H1 (cell line): Measurements from ENCODE around the gene AMOTL2.

ENCODE experiments used
- CEBPB ChIP-seq: IDR thresholded peaks from 2 replicates; pipeline ENCODE4 v1.6.1; 2012; ENCODE audit warnings: low read depth, low read length
- EZH2 ChIP-seq: fragments of 200-600 bp; sonication (generic); IDR thresholded peaks from 2 replicates; pipeline ENCODE4 v1.7.1; 2012; ENCODE audit warnings: low read depth, mild to moderate bottlenecking, moderate library complexity, low read length, inconsistent platforms; ENCODE audit not compliant: severe bottlenecking
- GABPA ChIP-seq: IDR thresholded peaks from 2 replicates; pipeline ENCODE4 v1.6.1; 2011; ENCODE audit warnings: mild to moderate bottlenecking, low read length, moderate library complexity, borderline replicate concordance; ENCODE audit not compliant: insufficient read depth
- POLR2A ChIP-seq, 2 experiments: IDR thresholded peaks; 1 replicate in 1 of 2; 2 replicates in 1 of 2; pipeline ENCODE4 v1.6.1; 2011; ENCODE audit warnings: low read depth in 2 of 2, low read length in 2 of 2, mild to moderate bottlenecking in 2 of 2; ENCODE audit errors: control extremely low read depth in 1 of 2
- POLR2AphosphoS5 ChIP-seq: IDR thresholded peaks from 2 replicates; pipeline ENCODE4 v1.6.1; 2011; ENCODE audit warnings: low read depth, low read length
- TBP ChIP-seq: IDR thresholded peaks from 2 replicates; pipeline ENCODE4 v1.6.1; 2011; ENCODE audit warnings: low read depth, low read length, improper control_type of control experiment
- TF ChIP-seq, protein P1 (sequence below), 3 experiments: IDR thresholded peaks; 1 replicate in 2 of 3; 2 replicates in 1 of 3; pipeline versions ENCODE4 v1.5.1 to v1.6.1; 2011; ENCODE audit warnings: low read length in 3 of 3, mild to moderate bottlenecking in 3 of 3, inconsistent platforms in 2 of 3, low read depth in 1 of 3, moderate library complexity in 1 of 3; ENCODE audit not compliant: insufficient read depth in 1 of 3; ENCODE audit errors: control extremely low read depth in 1 of 3

DNA sequence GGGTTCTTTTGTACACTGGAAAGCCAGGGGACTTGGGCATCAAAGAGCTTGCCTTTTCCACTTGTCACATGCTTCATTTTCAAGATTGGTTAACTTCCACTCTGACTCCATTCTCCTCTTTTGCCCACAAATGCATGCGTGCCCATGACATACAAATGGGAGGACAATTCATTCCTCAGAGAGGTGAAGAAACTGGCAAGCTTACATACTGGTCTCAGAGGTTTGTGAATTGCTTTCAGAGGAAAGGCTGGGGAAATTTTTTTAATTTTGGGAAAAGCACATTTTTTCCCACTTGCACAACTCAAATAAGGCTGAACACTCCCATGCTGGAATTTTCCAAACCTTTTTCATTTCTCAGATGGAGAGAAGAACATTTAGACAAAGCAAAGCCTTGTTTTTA lies 20.9 kb upstream of the AMOTL2 start:
- TF ChIP-seq GABPA (no peak), POLR2AphosphoS5 (no peak), EZH2 (no peak), CEBPB (no peak), POLR2A (IDR thresholded peaks at IDR 0.05; ENCODE audit: control extremely low read depth in 1 of 2, low read depth in 2 of 2, low read length in 2 of 2) (no peak), TBP (no peak)
- TF ChIP-seq, protein P1, sequence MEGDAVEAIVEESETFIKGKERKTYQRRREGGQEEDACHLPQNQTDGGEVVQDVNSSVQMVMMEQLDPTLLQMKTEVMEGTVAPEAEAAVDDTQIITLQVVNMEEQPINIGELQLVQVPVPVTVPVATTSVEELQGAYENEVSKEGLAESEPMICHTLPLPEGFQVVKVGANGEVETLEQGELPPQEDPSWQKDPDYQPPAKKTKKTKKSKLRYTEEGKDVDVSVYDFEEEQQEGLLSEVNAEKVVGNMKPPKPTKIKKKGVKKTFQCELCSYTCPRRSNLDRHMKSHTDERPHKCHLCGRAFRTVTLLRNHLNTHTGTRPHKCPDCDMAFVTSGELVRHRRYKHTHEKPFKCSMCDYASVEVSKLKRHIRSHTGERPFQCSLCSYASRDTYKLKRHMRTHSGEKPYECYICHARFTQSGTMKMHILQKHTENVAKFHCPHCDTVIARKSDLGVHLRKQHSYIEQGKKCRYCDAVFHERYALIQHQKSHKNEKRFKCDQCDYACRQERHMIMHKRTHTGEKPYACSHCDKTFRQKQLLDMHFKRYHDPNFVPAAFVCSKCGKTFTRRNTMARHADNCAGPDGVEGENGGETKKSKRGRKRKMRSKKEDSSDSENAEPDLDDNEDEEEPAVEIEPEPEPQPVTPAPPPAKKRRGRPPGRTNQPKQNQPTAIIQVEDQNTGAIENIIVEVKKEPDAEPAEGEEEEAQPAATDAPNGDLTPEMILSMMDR (IDR thresholded peaks at IDR 0.05; ENCODE audit: control extremely low read depth in 1 of 3, insufficient read depth in 1 of 3, low read depth in 1 of 3, low read length in 3 of 3), result no peak
